Transverse colon (tissue), 4 donors: Measurements from ENCODE around the gene SPAG8.

Experiments
- POLR2A ChIP-seq: fragments of 450-650 bp; IDR thresholded peaks from one replicate; pipeline ENCODE4 v1.6.1; 2016; ENCODE audit warnings: antibody characterized with exemption, mild to moderate bottlenecking, moderate library complexity
- POLR2AphosphoS5 ChIP-seq, 3 donors: sonication (generic); formaldehyde crosslinking; IDR thresholded peaks; one replicate each; pipeline ENCODE4 v1.6.1; 2016; ENCODE audit warnings: antibody characterized with exemption in 3 of 3
- TF ChIP-seq, protein P1 (sequence below), 5 experiments: fragments of 200-600 bp in 3 of 5; fragments of 450-650 bp in 2 of 5; sonication (generic) in 3 of 5; IDR thresholded peaks; 1 replicate in 2 of 5; 2 replicates in 3 of 5; pipeline ENCODE4 v1.5.1; 2016 to 2017; ENCODE audit warnings: antibody characterized with exemption in 5 of 5, inconsistent platforms in 3 of 5, mild to moderate bottlenecking in 2 of 5, moderate library complexity in 1 of 5

DNA sequence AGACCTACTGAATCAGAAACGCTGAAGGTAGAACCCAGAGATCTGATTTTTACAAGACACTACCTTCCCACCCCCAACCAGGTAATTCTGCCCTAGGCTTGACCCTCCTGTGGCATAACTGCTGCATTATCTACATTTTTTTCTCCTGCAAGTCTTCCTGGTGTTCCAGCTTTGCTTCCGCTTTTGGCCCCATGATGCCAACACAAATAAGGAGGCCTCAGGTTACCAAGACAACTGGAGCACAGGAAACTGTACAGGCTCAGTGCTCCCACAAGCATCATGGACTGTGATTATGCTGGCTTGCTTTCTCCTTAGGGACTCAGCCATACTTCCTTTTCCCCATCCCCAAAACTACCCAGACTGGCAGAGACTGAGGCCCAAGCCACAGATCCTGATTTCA lies 51.4 kb downstream of the SPAG8 start:
- TF ChIP-seq, protein P1, sequence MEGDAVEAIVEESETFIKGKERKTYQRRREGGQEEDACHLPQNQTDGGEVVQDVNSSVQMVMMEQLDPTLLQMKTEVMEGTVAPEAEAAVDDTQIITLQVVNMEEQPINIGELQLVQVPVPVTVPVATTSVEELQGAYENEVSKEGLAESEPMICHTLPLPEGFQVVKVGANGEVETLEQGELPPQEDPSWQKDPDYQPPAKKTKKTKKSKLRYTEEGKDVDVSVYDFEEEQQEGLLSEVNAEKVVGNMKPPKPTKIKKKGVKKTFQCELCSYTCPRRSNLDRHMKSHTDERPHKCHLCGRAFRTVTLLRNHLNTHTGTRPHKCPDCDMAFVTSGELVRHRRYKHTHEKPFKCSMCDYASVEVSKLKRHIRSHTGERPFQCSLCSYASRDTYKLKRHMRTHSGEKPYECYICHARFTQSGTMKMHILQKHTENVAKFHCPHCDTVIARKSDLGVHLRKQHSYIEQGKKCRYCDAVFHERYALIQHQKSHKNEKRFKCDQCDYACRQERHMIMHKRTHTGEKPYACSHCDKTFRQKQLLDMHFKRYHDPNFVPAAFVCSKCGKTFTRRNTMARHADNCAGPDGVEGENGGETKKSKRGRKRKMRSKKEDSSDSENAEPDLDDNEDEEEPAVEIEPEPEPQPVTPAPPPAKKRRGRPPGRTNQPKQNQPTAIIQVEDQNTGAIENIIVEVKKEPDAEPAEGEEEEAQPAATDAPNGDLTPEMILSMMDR (IDR thresholded peaks at IDR 0.05), result no peak
- no peak for TF ChIP-seq POLR2A
- TF ChIP-seq POLR2AphosphoS5 (IDR thresholded peaks at IDR 0.05), result no peak
